HG02938 (cell line): ENCODE results near the gene TXNDC8.
"Not testable (repeated sequence)": the region's sequence is repeated elsewhere in the genome, so short reads cannot be mapped to it uniquely, and the experiment has no call there.

Experiments
- ATAC-seq: cut with Tn5 transposase; IDR thresholded peaks from one replicate; pipeline ENCODE4 v1.9.1; 2021; ENCODE audit warnings: mild to moderate bottlenecking, moderate library complexity; ENCODE audit not compliant: unreplicated experiment

Gene TXNDC8

DNA sequence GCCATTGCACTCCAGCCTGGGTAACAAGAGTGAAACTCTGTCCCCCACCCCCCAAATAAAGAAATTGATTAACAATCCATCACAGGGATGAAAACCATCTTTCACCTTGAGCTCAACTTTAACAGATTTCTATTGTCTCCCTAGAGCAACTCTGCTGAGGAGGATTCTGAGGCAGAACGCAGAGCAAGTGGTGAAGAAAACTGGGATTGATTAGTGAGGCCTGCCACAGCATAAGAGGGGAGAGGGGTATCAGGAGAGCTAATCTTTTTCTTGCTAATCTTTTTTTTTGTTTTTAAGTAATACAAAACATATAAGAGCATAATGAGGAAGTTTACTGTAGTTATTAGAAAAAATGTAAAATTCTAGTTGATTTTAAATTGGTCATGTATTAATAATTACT, 8.9 kb downstream of the TXNDC8 start:
- ATAC-seq, result no peak

DNA sequence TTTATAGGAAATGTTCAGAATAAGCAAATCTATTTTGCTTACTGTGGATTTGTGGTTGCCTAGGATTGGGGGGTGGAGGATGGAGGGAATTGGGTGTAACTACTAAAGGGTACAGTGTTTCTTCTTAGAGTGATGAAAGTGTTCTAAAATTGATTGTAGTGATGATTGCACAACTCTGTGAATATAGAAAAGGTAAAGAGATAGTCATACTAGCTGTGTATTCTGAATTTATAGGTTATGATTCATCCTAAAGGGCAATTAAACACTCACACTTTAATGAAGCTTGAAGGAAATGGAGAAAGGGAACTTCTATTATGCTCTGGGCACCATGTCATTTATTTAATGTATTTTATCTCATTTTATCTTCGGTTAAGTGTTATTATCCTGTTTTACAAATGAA, 9.9 kb downstream of the TXNDC8 start:
- no peak for ATAC-seq

DNA sequence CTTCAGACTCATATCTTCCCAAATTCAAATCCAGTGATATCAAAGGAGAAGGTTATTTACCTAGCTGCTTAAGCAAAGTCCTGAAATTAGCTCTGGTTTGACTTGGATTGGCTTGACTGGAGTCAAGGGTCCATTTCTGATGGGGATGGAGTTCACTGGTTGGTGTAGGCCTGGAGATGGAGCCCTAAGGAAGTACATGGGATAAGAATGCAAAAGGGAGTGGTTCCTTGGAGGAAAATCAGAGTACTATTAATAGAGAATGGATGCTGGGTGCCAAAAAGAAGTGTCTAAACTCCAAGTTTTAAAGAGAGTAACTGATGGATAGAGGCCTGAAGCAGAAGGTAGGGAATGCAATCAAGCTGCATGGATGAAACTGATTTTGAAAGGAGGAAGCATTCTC, 13.8 kb downstream of the TXNDC8 start:
- ATAC-seq, result no peak

DNA sequence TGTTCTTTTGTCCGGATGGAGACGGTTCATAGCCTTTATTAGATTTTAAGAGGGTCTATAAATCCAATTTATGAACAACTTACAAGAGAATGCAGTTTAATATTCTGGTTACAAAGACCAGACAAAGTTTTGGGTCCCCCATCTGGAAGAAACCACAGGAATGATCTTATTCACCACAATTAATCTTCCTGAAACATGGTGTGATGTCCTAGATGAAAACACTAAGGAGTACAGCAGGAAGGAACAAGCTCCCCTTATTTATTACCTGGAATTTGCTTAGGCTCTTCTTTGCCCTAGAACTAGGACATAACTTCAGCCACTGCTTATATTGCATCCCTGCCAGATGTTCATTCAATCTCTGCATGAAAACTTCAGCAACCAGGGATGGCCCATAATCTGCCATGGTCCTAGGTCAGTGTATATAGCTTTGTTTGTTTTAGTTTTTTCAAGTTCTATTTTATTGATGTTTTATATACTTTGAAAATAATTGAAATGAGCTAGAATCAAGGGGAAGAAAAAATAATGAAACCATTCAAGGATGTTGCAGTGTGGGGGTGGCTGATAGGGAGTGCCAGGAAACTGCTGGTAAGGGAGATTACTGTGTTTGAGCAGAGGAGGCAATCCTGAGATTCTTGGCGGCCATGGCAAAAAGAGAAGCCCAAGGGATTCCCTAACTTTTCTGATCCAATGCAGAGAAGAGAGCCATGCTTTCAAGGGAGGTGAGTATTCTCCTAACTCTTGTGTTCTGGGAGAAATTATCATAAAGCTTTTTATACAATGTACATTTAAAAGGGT, 16.8 kb downstream of the TXNDC8 start:
- no peak for ATAC-seq

DNA sequence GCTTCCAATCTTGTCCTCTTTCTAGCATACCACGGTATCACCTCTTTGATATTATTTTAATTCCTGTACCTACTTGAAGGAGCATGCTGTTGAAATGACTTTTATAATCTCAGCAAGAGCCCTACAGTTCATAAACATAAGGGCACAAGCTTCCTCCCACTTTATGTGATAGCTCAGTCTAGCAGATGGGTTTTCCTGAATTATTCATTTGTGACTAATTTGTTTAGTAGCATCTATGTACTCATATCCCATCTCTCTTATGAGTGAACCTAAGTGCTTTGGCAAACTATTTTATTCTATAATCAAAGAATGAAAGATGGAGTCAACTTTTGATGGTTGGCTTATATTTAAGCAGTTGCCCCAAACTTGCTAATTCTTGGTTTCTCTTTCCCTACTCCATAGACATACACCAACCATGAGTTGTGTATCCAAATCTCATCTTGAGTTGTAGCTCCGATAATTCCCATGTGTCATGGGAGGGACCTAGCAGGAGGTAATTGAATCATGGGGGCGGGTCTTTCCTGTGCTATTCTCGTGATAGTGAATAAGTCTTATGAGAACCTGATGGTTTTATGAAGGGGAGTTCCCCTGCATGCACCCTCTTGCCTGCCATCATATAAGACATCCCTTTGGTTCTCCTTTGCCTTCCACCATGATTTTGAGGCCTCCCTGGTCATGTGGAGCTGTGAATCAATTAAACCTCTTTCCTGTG, 17.7 kb downstream of the TXNDC8 start:
- no peak for ATAC-seq

DNA sequence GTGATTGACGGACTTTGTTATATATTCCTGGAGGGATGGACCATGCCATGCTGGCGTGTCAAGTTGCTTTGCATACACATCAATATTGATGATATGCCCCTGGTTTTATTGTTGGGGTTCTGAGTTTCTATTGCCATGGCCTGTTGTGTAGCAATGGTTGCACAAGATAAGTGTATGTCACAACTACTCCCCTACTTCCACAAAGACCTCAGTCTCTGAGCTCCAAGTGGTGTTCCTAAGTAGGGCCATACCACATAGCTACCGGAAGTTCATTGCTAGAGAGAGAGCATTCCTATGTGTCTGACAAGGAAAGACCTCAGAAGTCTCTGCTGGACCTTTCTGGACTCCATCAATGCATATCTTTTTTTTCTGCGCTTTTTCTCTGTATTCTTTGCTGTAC, 19.8 kb downstream of the TXNDC8 start:
- no peak for ATAC-seq

DNA sequence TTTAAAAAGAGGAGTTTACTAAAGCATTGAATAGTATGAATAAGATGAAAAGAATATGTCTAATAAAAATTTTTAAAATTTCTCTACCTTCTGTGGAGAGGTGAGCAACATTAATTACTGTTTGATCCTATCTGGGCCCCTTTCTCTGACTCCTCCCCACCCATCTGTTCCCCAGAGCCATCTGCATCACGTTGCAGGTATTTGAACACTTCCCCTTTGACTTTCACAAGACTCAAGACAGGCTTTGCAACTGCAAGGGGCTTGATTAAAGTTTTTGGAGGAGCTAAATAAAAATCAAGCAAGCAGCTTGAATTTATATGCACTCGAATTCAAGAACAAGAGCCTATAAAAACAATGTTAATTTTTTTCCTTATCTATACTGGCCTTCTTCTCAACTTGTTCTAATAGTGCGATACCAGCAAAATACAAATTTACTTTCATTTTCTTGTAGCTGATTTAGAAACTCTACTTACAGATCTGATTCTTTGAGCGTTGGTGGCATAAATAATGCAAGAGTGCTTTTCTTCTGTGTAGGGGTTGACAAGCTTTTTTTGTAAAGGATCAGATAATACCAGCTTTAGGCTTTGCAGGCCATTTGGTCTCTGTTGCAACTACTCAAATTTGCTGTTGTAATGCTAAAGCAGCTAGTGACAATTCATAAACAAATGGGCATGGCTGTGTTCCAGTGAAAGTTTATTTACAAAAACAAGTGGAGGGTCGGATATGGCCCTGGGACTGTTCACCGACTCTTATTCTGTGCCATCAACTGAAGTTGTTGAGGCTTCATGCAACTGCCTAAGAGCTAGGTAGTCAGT, 21.2 kb downstream of the TXNDC8 start:
- peak; percentile 98 for ATAC-seq

DNA sequence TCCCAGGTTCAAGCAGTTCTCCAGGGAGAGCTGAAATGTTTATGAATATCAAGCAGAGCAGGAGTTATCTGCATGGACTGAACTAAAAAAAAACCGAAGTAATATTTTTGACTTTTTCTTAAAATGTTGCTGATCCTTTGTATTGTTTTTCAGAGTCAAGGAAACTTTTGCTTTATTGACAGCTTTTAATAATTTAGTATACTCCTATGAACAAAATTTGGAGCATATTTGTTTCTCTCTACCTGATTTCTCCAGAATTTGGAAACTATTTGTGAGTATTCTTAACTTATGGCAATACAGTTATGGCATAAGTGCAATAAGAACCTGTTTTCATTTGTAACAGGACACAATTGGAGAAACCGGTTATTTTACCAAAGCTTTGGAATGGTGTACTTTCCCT, 25.7 kb downstream of the TXNDC8 start:
- not testable (repeated sequence) for ATAC-seq

DNA sequence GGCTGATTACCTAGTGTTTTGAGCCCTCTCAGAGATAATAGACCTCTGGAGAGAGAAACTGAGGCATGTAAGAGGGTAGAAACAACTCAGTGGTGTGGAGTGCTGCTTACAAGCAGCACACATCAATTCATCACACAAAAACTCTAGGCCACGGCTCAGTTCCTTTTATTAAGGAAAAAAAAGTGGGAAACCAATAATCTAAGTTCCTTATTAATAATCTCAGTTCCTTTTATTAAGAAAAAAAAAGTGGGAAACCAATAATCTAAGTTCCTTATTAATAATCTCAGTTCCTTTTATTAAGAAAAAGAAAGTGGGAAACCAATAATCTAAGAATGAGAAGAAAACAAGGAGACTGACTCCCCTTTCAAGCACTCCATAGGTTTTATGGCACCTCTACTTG, 28.0 kb downstream of the TXNDC8 start:
- no peak for ATAC-seq

DNA sequence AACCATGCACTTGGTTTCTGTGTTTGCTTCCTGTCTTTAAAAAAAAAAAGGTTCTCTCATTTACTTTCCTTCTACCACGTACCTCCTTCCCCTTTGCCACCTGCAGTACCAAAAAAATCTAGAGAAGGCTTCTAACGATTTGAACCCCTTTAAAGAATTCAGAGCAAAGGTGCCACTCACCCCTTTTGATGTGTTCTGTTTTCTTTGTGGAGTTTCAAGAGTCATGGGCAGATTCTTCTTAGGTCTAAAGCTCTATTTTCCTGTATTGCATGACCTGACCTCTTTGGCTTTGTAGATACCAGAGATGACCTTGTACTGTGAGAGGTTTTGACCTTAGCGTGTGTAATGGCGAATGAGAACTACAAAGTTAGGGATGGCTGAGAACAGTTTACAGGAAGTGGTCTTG, 29.0 kb downstream of the TXNDC8 start:
- no peak for ATAC-seq

DNA sequence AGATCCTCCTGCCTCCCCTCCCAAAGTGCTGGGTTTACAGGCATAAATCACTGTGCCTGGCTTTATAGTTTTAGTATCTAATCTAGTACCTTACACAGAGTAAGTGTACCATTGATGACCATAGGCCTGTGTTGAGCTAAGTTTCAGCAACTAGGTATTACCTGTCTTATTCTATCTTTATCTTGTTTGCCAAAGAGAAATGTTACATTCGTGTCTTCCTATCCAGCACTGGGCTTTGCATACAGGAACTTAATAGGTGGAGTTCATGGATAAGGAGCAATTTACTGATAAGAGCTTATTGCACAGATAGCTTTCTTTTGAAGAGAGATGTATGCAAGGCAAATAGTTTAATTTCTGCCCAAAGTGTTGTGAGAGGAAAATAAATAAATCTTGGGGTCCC, 30.5 kb downstream of the TXNDC8 start:
- ATAC-seq, result no peak

DNA sequence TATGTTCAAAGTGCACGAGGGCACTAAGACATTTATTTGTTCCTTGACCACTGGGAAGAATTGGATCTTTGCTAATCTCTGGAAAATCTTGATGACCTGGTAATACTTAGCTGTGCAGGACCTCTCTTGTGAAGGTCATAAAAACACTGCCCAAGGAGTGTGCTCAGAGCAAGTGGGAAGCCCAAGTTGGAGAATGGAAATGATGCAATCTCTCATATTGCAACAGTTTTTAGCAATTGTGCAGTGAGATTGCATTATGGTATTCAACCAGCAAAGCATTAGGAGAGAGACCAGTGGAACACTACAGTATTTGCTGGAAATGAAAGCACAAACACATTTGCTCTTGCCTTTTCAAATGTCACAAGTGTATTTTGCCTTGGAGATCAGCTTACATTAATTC, 34.5 kb downstream of the TXNDC8 start:
- ATAC-seq, result no peak

DNA sequence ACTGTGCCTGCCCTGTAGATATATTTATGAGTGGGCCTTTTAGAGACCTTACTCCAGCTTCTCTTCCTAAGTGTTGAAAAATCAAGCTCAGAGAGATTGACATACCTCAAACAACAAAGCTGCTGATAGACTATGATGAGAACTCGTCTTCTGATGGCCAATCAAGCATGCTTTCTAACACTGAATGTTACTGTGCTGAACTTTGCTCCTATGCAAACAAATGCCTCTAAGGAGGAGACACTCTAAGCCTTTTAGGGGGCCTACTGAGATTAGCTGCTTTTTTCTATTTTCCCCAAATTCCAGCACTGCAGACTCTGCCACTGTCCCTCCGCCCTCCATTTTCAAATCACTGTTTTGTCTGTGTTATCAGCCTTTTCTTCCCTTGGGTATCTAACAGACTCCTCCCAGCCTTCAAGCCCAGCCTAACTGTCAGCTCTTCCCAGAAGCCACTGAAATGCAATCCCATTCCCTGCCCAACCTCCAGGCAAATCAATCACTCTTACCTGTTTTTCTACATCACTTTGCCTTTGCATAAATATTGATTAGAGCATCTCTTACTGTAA, 39.5 kb downstream of the TXNDC8 start:
- no peak for ATAC-seq

DNA sequence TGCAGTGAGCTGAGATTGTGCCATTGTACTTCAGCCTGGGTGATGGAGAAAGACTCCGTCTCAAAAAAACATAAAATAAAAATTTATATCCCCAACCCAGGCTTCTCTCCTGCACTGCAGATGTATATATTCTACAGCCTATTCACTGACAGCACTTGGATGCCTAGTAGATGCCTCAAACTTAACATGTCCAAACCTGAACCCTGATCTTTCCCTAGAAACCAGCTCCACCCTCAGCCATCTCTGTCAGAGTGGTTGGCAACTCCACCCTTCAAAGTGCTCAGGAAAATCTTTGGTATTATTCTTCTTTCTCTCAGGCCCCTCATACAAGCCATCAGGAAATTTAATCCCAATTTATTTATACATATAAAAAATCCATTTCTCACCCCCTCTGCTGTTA, 44.4 kb downstream of the TXNDC8 start:
- no peak for ATAC-seq

DNA sequence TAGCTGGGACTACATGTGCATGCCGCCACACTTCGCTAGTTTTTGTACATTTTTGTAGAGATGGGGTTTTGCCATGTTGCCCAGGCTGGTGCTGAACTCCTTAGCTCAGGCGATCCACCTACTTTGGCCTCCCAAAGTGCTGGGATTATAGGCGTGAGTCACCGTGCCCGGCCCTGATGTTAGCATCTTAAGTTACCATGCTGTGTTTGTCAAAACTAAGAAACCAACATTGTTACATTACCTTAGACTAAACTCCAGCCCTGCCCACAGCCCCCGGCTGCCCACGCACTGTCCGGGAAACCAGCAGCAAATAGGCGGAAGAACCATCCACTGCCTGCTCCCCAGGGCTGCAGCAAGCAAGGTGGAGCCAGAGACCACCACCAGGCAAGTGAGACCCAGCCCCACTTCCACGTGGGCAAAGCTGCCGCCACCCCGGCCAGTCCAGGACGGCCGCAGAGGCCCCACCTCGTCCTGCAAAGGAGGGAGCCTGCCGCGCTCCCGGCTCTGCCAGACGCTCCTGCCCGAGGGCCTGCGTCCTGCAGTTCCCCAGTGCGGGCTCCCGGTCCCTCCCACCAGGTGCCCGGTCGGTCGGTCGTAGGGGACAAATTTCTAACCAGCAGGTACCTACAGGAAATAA, 45.6 kb downstream of the TXNDC8 start:
- no peak for ATAC-seq

DNA sequence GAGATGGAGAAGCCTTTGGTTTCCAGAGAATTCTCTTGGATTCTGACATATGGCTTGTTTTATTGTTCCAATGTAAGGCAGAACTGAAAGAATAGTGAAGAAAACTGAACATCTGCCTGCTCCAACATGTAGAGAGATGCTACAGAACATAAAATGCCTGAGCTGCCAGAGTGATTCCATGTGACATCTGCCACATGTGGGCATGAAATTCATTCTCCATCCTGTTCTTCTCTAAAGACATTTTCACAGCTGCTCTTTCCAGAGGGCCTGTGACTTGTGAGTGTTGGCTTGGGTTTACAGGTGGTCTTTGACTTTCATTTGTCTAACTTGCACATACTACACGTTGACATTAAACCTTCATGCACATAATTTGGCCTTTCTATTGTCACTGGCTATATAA, 47.7 kb downstream of the TXNDC8 start:
- no peak for ATAC-seq

DNA sequence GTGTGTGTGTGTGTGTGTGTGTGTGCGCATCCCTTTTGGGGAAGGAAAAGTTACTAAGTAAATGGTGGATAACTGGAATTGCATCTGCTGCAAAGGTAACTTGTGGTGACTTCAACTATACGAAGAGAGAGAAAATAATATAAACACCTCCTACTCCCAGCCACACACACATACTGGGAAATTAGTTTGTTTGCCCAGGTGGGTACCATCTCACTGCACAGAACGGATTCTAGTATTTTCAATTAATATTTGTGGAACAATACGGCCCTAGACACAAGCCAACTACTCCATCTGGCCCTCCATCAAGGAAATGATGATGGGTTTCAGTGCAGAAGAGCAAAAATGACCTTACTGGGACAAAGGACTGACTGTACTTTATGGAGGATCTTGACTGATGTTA, 49.2 kb downstream of the TXNDC8 start:
- no peak for ATAC-seq

DNA sequence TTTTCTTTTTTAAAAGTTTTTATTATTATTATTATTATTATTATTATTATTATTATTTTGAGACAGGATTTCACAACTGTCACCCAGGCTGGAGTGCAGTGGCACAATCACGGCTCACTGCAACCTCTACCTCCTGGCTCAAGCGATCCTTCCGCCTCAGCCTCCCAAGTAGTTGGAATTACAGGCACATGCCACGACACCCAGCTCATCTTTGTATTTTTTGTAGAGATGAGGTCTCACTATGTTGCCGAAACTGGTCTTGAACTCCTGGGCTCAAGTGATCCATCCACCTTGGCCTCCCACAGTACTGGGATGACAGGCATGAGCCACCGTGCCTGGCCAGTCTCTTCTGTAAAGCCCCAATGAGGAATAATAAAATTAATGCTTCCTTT, 50.4 kb downstream of the TXNDC8 start:
- no peak for ATAC-seq

DNA sequence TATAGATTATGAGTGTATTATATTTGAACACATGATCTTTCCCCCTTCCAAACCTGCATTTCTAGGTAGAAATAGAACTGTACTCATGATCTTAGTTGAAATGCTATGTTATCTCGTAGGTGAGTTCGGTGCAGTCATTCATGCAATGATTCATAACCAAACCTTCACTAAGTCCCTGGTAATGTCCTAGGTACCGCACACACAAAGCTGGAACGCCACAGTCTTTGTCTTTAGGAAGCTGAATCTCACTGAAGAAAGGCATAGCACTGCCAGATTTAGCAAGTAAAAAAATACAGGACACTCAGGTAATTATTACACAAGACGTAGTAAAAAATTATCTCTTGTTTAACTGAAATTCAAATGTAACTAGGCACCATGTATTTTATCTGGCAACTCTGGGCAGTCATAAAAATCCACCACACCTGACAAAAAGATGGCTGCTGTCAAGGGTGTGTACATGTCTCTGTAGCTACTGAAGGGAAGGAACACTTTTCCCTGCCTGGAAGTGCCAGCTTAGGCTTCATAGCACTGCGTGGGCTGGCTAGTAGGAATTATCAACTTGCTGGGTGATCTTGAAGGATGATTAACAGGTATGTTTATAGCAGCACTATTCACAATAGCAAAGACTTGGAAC, 53.3 kb downstream of the TXNDC8 start:
- no peak for ATAC-seq

DNA sequence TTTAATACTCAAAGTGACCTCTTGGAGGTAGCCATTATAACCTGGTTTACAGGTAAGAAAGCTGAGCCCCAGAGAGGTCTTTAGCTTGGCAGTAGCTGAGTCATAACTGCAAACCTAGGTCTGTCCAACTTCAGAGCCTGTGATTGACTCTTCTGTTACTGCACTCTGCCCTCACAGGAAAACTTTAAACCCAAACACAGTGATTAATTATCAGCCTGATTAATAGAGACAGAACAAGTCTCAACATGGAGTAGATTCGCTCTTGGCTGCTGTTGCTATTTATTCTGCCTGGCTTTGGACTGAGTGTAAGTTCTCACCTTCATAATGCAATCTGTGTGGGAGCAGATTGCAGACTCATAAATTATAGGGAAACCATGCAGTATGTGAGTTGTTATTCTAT, 53.9 kb downstream of the TXNDC8 start:
- ATAC-seq, result no peak

DNA sequence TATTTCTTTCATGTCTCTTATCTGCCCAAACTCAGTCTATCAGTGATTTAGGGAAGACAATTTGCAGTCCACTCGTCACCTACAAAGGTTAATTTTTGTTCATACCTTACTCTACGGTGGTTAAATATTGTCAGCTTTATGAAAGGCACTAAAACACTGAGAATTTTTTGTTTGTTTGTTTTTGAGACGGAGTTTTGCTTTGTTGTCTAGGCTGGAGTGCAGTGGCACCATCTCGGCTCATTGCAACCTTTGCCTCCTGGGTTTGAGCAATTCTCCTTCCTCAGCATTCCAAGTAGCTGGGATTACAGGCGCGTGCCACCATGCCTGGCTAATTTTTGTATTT, 55.0 kb downstream of the TXNDC8 start:
- ATAC-seq, result no peak
